Myocyte (in vitro differentiated cells): ENCODE measurements around the gene SMIM41. TPM values are rescaled to one million over a fixed set of nuclear protein-coding genes. Genes with fewer than 3 reads are reported as not detected.
A peak's percentile ranks its signal among the peaks of the same experiment; 100 is the strongest.

ENCODE experiments used
- DNase-seq: peaks from one replicate; pipeline ENCODE4 v3.0.0-alpha.2; 2012; ENCODE audit warnings: low read depth
- total RNA-seq: library from RNA; depleted of rRNA; stranded (reverse); fragments of >200 nt; gene quantifications from 2 replicates; pipeline ENCODE4 v1.2.3, GENCODE V29; 2014

Gene SMIM41
- total RNA-seq, 1 donor from 2014 or later = not detected

- DNase-seq = no peak
Observed at GRCh38 chr12:52145228-52146088, 66.0 kb downstream of the SMIM41 start.

GRCh38 chr12:52146089-52146821 lies 66.8 kb downstream of the SMIM41 start:
- DNase-seq = no peak

- no peak for DNase-seq
Observed at GRCh38 chr12:52146822-52147366, 67.4 kb downstream of the SMIM41 start.

DNA sequence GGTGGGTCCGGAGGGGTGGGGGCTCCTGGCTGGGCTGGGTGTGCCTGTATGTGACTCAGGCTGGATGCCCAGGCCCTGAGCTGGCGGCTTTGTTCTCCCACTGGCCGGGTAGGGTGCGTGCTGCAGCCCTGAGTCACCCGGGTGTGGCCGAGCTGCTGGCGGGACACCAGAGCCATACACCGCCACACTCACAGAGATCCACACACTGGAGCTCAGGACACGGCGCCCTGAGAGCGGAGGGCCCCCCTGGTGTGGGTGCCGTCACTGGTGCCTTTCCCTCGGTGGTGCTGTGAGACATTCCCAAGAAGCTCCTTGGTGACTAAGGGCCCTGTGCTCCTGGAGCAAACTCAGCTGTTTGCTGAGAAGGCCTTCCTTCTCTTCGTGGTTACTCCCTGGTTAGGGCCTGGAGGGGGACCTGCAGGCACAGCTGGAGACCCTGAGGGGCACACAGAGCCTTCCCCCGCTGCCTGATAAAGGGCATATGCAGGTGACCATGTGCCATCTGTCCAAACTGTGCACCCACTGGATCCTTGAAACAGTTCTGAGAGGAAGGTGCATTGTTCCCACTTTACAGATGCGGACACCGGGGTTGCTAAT lies 68.0 kb downstream of the SMIM41 start:
- peak; percentile 98 for DNase-seq

GRCh38 chr12:52147964-52148463 lies 68.5 kb downstream of the SMIM41 start:
- no peak for DNase-seq

- no peak for DNase-seq
Observed at GRCh38 chr12:52148464-52149181, 69.1 kb downstream of the SMIM41 start.

- no peak for DNase-seq
Observed at GRCh38 chr12:52149182-52149641, 69.7 kb downstream of the SMIM41 start.

DNA sequence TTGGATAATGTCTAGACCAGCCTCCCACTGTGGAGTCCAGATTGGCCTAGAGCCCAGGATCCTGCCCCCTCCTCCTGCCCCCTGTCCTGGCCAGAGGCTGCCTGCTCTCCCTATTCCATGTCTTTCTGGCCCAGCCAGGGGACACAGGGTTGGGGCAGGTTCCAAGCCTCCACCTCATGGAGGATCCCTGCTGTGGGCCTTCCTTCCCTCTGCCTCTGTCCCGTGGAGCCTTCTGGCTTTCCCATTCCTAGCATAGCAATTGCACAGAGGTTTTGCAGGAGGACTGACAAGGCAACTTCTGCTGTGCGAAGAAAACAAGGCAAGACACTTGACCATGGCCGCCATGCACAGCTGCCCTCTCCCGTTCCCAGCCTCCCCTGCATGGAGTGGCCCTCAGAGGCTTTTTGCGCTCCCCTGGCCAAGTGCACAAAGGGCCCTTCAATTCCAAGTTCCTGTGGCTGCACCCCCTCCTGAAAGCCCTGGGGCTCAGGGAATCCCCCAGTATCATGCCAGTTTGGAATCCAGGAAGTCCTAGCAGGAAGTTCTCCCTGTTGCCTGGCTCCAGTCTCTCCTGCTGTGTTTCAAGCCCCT lies 70.2 kb downstream of the SMIM41 start:
- no peak for DNase-seq

DNA sequence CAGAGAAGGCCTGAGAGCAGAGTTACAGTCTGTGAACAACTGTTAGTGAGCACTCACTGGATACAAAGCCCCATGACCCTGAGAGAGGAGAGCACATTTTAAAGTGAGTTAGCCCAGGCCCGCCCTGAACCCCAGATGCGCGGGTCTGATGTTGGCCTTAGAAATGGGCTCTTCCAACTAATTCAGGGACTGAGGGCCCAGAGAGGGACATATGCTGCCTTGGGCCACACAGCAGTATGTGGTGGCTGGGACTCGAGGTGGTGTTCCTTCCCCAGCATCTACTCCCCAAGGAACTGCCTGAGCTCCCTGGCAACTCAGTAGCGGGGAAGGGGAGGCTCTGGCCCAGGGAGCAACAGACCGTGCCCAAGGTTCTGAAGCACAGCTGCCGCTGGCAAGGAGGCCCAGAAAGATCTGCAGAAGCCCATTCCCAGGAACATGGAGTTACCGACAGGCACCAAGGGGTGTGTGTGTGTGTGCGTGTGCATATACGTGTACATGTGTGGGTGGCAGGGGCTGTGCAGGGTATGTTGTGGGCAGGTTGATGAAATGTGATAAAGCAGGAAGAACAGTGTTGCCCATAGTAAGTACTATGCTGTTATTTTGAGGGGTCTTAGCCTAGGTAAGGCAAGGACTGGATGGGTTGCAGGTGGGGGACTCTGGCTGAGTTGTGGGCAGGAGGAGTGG lies 71.8 kb downstream of the SMIM41 start:
- no peak for DNase-seq

GRCh38 chr12:52151837-52152783 lies 72.6 kb downstream of the SMIM41 start:
- peak; percentile 78 for DNase-seq

GRCh38 chr12:52152905-52153317 lies 73.4 kb downstream of the SMIM41 start:
- DNase-seq = no peak

GRCh38 chr12:52155048-52155868 lies 75.8 kb downstream of the SMIM41 start:
- no peak for DNase-seq

- no peak for DNase-seq
Observed at GRCh38 chr12:52156311-52156710, 76.8 kb downstream of the SMIM41 start.

DNA sequence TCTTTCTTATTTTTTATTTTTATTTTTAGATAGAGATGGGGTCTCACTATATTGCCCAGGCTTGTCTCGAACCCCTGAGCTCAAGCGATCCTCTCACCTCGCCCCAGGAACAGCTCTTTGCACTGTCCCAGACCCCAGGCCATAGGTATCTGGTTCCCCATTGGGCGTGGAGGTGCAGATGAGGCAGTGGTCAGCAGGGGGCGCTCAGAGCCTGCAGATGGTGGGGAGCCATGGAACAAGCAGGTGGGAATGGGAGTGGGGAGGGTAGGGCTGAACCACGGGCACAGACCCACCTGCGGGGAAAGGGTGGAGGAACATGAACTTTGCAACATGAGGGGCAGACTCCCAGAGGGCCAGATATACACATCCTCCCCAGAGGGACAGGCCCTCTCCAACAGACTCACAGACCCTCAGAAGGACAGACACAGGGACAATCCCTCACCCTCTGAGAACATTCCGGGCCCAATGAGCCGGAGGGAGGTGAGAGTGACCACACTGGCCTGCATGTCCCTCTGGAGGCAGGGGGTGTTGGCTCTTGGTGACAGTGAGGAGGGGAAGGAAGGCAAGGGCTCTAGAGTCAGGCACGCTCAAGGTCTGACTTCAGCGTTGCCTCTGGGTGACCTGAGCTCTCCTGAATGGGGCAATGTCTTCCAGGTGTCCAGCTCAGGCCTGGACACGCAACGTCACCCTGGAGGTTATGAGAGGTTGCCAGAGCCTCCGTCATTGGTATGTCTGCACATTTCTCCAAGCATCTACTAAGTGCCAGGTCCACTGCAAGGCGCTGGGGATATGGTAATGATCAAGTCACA lies 77.5 kb downstream of the SMIM41 start:
- DNase-seq = peak; percentile 73

DNA sequence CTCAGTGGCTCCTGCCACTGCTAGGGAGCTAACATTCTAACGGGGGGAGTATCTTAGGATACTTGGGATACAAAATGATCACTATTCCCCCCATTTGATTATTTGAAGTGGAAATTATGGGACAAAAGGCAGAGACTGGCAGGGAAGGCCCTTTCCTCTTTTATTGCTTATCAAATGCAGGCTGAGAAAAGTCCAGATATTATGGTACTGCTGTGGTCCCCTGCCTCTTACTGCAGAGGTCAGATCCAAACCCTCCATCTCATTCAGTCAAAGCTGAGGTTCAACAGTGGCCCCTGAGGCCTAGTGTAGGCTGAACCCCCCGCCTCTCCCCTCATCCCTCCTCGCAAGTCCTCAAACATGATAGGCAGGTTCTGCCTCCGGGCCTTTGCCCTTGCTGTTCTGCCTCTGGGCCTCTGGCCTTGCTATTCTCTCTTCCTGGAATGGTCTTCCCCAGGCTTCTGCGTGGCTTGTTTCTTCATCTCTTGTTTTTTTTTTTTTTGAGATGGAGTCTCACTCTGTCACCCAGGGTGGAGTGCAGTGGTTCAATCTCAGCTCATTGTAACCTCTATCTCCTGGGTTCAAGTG lies 78.2 kb downstream of the SMIM41 start:
- no peak for DNase-seq
